GM13976 (cell line): ENCODE results near the gene PWWP2B.

Experiments used
- DNase-seq: peaks from one replicate; pipeline ENCODE4 v3.0.0; 2012; ENCODE audit warnings: low spot score
- in situ Hi-C: fragments of 300-500 bp; cut with MboI; formaldehyde crosslinking; loops from one replicate; pipeline ENCODE4 v1.12.0; 2022; ENCODE audit warnings: low sequenced_read_pairs, mixed read lengths, inconsistent platforms; ENCODE audit not compliant: unreplicated experiment
- TF ChIP-seq, protein P1 (sequence below): IDR thresholded peaks from 2 replicates; pipeline ENCODE4 v1.5.1; 2012; ENCODE audit warnings: borderline replicate concordance, mild to moderate bottlenecking; ENCODE audit not compliant: insufficient read depth; ENCODE audit errors: extremely low read depth, missing control alignments, control extremely low read depth

PWWP2B gene

DNA sequence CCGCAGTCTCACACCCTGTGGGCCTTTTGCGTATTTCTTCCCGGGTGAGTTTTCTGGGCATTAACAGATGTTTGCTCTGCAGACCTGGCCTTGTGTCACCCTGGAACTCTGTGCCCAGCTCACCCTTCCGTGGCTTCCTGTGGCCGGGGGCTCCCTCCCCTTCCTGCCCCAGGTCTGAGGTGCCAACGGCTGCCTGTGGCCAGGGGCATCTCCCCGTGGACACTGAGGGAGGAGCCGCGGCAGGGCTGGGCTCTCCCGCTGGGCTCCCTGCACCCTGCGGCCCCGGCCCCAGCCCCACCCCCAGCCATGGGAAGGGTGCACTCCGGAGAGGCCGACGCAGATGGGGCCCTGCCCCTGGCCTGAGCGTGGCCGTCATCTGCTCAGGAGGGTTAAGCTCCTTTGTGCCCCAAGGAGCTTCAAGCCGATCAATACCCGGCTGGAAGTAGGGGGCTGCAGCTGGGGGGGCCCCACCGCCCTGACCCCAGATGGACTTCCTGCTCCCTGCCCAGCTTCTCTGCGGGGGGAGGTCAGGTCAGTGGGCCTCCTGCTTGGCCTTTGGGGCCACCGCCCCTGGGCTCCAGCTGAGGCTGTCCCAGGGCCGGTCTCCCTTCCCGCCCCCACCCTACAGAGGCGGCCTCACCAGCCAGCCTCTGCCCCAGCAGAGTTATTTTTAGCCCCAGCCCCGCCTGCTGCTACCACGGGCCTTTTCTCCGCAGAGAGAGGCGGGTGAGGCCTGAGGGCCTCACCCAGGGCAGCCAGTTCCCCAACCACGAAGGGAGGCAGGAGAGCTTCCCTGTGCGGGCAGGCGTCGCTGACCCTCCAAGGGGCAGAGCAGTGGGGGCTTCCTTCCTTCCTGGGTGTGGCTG, 24.2 kb downstream of the PWWP2B start:
- in situ Hi-C loops: no loop called here
- no peak for DNase-seq
- TF ChIP-seq, protein P1, sequence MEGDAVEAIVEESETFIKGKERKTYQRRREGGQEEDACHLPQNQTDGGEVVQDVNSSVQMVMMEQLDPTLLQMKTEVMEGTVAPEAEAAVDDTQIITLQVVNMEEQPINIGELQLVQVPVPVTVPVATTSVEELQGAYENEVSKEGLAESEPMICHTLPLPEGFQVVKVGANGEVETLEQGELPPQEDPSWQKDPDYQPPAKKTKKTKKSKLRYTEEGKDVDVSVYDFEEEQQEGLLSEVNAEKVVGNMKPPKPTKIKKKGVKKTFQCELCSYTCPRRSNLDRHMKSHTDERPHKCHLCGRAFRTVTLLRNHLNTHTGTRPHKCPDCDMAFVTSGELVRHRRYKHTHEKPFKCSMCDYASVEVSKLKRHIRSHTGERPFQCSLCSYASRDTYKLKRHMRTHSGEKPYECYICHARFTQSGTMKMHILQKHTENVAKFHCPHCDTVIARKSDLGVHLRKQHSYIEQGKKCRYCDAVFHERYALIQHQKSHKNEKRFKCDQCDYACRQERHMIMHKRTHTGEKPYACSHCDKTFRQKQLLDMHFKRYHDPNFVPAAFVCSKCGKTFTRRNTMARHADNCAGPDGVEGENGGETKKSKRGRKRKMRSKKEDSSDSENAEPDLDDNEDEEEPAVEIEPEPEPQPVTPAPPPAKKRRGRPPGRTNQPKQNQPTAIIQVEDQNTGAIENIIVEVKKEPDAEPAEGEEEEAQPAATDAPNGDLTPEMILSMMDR: no peak

DNA sequence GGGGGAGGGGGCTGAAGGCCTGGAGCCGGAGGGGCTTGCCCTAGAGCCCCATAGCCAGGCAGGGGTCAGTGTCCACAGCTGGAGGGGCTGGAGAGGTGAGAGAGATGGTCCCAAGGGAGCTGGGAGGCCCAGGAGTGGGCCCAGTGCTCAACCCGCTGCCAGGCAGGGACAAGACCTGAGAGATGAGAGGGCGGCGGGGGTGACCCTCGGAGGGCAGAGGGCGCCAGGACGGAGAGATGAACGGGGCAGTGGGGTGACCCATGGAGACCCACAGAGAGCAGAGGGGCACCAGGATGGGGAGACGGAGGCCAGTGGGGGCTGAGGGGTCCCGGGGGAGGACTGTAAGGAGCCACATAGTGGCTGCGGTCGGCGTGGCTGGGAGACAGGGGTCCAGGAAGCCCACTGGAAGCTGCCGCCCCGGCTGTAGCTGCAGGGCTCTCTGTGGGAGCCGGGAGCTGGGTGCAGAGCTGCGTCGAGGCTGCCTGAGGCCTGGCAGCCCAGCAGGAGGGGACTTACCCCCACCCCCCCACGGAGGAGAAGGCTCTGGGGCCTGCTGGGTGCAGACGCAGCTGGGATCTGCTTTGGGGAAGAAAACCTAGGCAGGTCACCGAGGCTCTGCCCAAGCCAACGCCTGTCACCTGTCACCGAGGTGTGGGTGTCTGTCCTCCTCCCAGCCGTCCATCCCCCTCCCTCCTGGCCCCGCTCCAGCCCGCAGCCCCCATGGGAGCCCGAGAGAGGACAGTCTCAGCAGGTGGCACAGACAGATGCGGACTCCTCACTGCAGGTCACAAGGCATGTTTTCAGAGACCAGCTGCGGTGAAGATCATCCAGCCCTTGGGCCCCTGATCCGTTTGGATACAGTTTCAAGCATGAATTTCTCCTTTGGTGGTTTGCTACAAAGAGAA, 25.1 kb downstream of the PWWP2B start:
- DNase-seq: no peak
- TF ChIP-seq, protein P1: no peak
- in situ Hi-C loops: no loop called here

- no peak for DNase-seq
These were observed 26.2 kb downstream of the PWWP2B start for GRCh38 chr10:132422903-132423825.

GRCh38 chr10:132423966-132424861, 27.2 kb downstream of the PWWP2B start:
- in situ Hi-C loops: no loop called here
- no peak for DNase-seq
- TF ChIP-seq, protein P1: no peak

More at GRCh38 chr10:132422903-132423825, 26.2 kb downstream of the PWWP2B start:
- TF ChIP-seq, protein P1: no peak
- in situ Hi-C loops: no loop called here

GRCh38 chr10:132425029-132425756, 28.2 kb downstream of the PWWP2B start:
- DNase-seq: no peak
- TF ChIP-seq, protein P1: no peak
- in situ Hi-C loops: no loop called here
